Uterus (tissue), 4 donors: Measurements from ENCODE around the gene DNAJC30. TPM values are rescaled to one million over a fixed set of nuclear protein-coding genes. Genes with fewer than 3 reads are reported as not detected.
"Not testable (repeated sequence)": the region's sequence is repeated elsewhere in the genome, so short reads cannot be mapped to it uniquely, and the experiment has no call there.

Experiments used
- DNase-seq, 2 donors: peaks; one replicate each; pipeline ENCODE4 v3.0.0-alpha.2; 2019 to 2020
- H3K27ac ChIP-seq, 2 donors: fragments of 200-600 bp; sonication (generic); 1 replicate in 1 of 2; 2 replicates in 1 of 2; pipeline ENCODE4 v1.5.1; 2016 to 2018
- H3K27me3 ChIP-seq, 2 donors: fragments of 200-600 bp; sonication (generic); one replicate each; pipeline ENCODE4 v1.5.1; 2018 to 2019; ENCODE audit warnings: control low read depth in 1 of 2
- H3K36me3 ChIP-seq, 2 donors: fragments of 200-600 bp; sonication (generic); one replicate each; pipeline ENCODE4 v1.5.1; 2019; ENCODE audit warnings: control low read depth in 1 of 2
- H3K4me1 ChIP-seq, 2 donors: fragments of 200-600 bp; sonication (generic); one replicate each; pipeline ENCODE4 v1.5.1; 2018 to 2019; ENCODE audit warnings: control low read depth in 1 of 2
- H3K4me3 ChIP-seq, 2 donors: fragments of 200-600 bp; sonication (generic); 1 replicate in 1 of 2; 2 replicates in 1 of 2; pipeline ENCODE4 v1.5.1; 2018 to 2019; ENCODE audit warnings: mild to moderate bottlenecking in 1 of 2
- H3K9me3 ChIP-seq, 2 donors: fragments of 200-600 bp; sonication (generic); one replicate each; pipeline ENCODE4 v1.5.1; 2019; ENCODE audit warnings: control low read depth in 1 of 2
- POLR2A ChIP-seq, 2 donors: fragments of 450-650 bp; IDR thresholded peaks; one replicate each; pipeline ENCODE4 v1.6.1; 2016; ENCODE audit warnings: antibody characterized with exemption in 2 of 2, mild to moderate bottlenecking in 1 of 2, moderate library complexity in 1 of 2
- intact Hi-C: fragments of 100-400 bp; cut with DNase I; formaldehyde crosslinking; loops from one replicate; pipeline ENCODE4 v1.15.1; 2023; ENCODE audit warnings: low total_unique reads
- total RNA-seq, 4 donors: library from RNA; depleted of rRNA in 3 of 4; stranded (reverse); fragments of >200 nt in 3 of 4; gene quantifications; one replicate each; pipeline versions ENCODE4 v1.1.0 to v1.2.4, GENCODE V29; 2014 to 2023
- TF ChIP-seq, protein P1 (sequence below), 4 experiments: fragments of 200-600 bp in 2 of 4; fragments of 450-650 bp in 2 of 4; sonication (generic) in 2 of 4; IDR thresholded peaks; one replicate each; pipeline ENCODE4 v1.5.1; 2016 to 2019; ENCODE audit warnings: antibody characterized with exemption in 4 of 4, mild to moderate bottlenecking in 2 of 4, moderate library complexity in 1 of 4
- donor health status: DM: yes; HTN: yes; CAD: no.

Gene DNAJC30
- total RNA-seq, 4 donors from 2014 or later: 0.29 to 14.1 (median 3.3) TPM

DNA sequence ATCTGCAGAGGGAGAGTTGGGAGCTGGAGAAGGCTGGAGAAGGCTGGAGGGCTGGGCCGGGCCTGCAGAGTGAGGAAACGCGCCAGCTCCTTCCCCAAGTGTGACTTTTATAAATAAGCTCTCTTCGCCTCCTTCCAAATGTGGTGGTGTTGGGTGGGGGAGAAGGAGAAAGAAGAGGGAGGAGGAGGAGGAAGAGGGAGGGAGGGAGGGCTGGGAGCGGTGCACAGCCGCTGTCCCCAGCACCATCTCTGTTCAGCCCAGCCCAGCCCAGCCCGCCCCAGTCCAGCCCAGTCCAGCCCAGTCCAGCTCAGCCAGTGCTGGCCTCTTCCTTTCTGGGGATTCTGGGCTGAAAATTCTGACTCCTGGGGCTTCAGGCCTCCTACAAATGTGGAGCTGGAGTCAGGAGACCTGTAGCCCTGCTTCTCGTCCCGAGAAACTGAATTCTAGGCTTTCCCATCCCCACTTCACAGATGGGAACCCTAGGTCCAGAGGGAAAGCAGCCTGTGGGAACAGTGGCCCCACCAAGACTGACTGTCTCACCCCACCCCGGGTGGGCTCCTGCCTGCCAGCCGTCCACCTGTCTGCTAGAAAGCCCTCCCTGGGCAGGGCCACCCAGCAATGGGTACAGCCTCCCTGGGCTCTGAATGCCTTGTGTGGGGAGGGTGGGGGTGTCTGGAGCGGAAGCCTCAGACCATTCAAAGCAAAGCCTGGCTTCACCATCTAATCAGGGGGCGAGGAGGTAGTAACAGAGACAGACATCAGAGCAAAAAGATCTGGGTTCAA, 34.0 kb upstream of the DNAJC30 start:
- no peaks in the 10 kb centered on the region for H3K9me3 ChIP-seq
- intact Hi-C loops: no loop called here
- H3K27ac ChIP-seq: peak overlapping the region in 1 of 2 donors; percentile 34
- no peak for TF ChIP-seq POLR2A (IDR thresholded peaks at IDR 0.05)
- TF ChIP-seq, protein P1, sequence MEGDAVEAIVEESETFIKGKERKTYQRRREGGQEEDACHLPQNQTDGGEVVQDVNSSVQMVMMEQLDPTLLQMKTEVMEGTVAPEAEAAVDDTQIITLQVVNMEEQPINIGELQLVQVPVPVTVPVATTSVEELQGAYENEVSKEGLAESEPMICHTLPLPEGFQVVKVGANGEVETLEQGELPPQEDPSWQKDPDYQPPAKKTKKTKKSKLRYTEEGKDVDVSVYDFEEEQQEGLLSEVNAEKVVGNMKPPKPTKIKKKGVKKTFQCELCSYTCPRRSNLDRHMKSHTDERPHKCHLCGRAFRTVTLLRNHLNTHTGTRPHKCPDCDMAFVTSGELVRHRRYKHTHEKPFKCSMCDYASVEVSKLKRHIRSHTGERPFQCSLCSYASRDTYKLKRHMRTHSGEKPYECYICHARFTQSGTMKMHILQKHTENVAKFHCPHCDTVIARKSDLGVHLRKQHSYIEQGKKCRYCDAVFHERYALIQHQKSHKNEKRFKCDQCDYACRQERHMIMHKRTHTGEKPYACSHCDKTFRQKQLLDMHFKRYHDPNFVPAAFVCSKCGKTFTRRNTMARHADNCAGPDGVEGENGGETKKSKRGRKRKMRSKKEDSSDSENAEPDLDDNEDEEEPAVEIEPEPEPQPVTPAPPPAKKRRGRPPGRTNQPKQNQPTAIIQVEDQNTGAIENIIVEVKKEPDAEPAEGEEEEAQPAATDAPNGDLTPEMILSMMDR (IDR thresholded peaks at IDR 0.05): no peak
- peaks cover 0 to 12% of the 10 kb centered on the region in 2 donors for H3K4me1 ChIP-seq
- H3K4me3 ChIP-seq: no peak overlapping the region
- no peaks in the 10 kb centered on the region for H3K36me3 ChIP-seq
- DNase-seq: no peak
- H3K27me3 ChIP-seq: no peaks in the 10 kb centered on the region

DNA sequence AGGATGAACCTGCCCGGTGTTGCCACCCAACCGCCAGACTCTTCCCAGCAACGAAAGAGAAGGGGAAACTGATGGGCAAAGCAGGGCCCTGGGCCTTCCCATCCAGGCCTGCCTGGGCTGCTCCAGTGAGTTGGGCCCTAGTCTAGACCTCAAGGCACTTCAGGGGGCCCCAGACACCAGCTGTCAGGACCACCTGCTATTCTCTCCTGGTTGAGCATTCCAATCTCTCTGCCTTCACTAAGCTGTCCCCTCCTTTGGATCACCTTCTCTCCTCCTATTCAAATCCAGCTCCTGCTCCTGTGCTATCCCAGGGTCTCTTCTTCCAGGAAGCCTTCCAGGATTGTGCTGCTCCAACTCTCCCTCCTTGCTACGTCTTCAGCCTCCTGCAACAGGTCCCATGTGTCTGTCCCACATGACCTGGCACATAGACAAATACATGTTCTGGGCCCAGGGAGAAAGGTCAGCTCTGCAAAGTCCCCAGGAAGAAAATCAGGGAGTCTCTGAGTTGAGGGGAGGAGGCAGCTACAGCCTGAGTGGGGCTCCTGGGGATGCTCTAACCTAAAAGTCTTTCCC, 33.2 kb upstream of the DNAJC30 start:
- intact Hi-C loops: no loop called here
- no peaks in the 10 kb centered on the region for H3K9me3 ChIP-seq
- DNase-seq: no peak
- no peaks in the 10 kb centered on the region for H3K27me3 ChIP-seq
- TF ChIP-seq, protein P1 (IDR thresholded peaks at IDR 0.05): no peak
- no peak for TF ChIP-seq POLR2A (IDR thresholded peaks at IDR 0.05)
- H3K36me3 ChIP-seq: no peaks in the 10 kb centered on the region
- H3K4me1 ChIP-seq: peaks cover 0 to 12% of the 10 kb centered on the region in 2 donors
- H3K4me3 ChIP-seq: no peak overlapping the region
- H3K27ac ChIP-seq: peak overlapping the region in 1 of 2 donors; percentile 34

DNA sequence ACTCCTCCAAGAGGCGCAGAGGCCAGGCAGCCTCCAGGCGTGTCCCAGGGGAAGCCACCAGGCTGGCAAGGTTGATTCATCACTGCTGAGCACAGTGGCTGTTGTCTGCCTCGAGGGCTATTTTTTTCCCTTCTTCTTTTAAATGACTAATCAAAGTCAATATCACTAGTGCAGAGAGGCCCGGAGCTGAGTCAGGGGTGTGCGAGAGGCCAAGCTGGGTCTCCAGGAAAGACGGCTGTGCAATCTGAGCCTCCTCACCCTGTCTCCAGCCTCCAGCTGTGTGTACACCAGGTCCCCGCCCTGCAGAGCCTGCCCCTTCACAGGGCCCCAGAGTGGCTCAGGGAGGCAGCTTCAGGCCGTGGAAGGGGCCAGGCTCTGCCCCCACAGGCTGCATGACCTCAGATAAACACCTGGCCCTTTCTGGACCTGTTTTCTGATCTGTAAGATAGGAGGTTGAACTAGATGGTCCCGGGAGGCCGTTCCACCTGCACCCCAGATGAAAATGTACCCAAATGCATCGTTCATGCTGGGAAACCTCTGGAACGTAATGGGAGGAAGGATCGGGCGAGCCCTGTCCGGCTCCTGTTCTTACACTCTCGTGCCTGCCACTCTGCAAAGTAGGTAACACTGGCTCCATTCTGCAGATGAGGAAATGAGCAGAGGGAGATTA, 32.5 kb upstream of the DNAJC30 start:
- Histone ChIP-seq H3K27me3 (no peaks in the 10 kb centered on the region), H3K36me3 (no peaks in the 10 kb centered on the region), H3K9me3 (no peaks in the 10 kb centered on the region), H3K4me3 (no peak overlapping the region), H3K27ac (no peak overlapping the region), H3K4me1 (peaks cover 0 to 12% of the 10 kb centered on the region in 2 donors)
- TF ChIP-seq, protein P1 (IDR thresholded peaks at IDR 0.05): no peak
- intact Hi-C loops: no loop called here
- DNase-seq: no peak

DNA sequence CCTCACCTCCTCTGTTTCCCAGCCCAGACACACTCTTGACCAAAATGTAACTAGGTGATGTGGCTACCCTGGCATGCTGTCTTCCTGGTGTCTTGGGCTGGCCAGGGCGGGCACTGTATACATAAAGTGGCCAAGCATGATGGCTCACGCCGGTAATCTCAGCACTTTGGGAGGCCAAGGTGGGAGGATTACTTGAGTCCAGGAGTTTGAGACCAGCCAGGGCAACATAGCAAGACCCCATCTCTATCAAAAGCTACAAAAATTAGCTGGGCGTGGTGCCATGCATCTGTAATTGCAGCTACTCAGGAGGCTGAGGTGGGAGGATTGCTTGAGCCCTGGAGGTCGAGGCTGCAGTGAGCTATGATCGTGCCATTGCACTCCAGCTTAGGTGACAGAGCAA, 30.1 kb upstream of the DNAJC30 start:
- H3K36me3 ChIP-seq, intact Hi-C loops, H3K27me3 ChIP-seq, DNase-seq, H3K9me3 ChIP-seq, H3K4me1 ChIP-seq, H3K27ac ChIP-seq, H3K4me3 ChIP-seq: not testable (repeated sequence)

DNA sequence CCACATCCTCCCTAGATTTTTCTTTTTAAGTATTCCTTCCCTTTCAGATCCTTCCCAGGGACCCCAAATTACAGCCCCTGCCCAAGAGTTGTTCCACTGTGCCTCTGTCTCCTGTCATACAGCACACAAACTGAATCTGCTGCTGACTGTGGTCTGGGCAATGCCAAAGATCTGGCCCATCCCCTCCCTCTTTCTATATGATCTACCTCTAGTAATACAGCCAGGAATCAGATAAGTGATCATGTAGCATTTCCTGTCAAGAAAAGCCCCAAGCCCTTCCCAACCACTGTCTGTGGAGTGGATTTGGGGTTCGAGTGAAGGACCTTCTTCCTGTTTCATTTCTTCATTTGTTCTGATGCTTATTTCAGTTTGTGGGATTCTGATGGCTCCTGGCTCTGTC, 29.5 kb upstream of the DNAJC30 start:
- Histone ChIP-seq H3K9me3 (no peaks in the 10 kb centered on the region), H3K27me3 (no peaks in the 10 kb centered on the region), H3K4me3 (no peak overlapping the region), H3K4me1 (no peaks in the 10 kb centered on the region), H3K27ac (no peak overlapping the region), H3K36me3 (no peaks in the 10 kb centered on the region)
- DNase-seq: no peak
- intact Hi-C loops: no loop called here
- no peak for TF ChIP-seq POLR2A (IDR thresholded peaks at IDR 0.05)
- TF ChIP-seq, protein P1 (IDR thresholded peaks at IDR 0.05): no peak
